Activated CD4-positive, alpha-beta T cell treated with anti-CD3 and anti-CD28 coated beads, Interleukin-2, amount 10 ng/mL, durations not matched to agents 24 days and 14 days (primary cell): ENCODE data around the gene RBM47. TPM values are rescaled to one million over a fixed set of nuclear protein-coding genes. Genes with fewer than 3 reads are reported as not detected.
"Not testable (repeated sequence)": the region's sequence is repeated elsewhere in the genome, so short reads cannot be mapped to it uniquely, and the experiment has no call there.

Experiments used
- DNase-seq: peaks from one replicate; pipeline ENCODE4 v3.0.0; 2022
- H3K27ac Mint-ChIP-seq: one replicate; pipeline ENCODE4 v1.8.0; 2022; ENCODE audit warnings: mild to moderate bottlenecking, mixed read lengths
- H3K27me3 Mint-ChIP-seq: one replicate; pipeline ENCODE4 v1.8.0; 2022; ENCODE audit warnings: mixed read lengths
- H3K36me3 Mint-ChIP-seq: one replicate; pipeline ENCODE4 v1.8.0; 2022; ENCODE audit warnings: low read depth, mild to moderate bottlenecking, mixed read lengths
- H3K4me1 Mint-ChIP-seq: one replicate; pipeline ENCODE4 v1.8.0; 2021; ENCODE audit warnings: mixed read lengths
- H3K4me3 Mint-ChIP-seq: one replicate; pipeline ENCODE4 v1.8.0; 2022; ENCODE audit warnings: mild to moderate bottlenecking, moderate library complexity, mixed read lengths
- H3K9me3 Mint-ChIP-seq: one replicate; pipeline ENCODE4 v1.8.0; 2021; ENCODE audit warnings: mixed read lengths
- intact Hi-C: fragments of 100-400 bp; cut with micrococcal nuclease; formaldehyde crosslinking; loops from one replicate; pipeline ENCODE4 v1.15.1; 2023
- total RNA-seq: library from RNA; stranded (reverse); gene quantifications from 2 replicates; pipeline ENCODE4 v1.2.3, GENCODE V29; 2022

The RBM47 gene
- total RNA-seq, 1 donor from 2014 or later: 13.0 TPM

- Mint-ChIP-seq H3K9me3 (peaks cover 3% of the 10 kb centered on the region), H3K36me3 (no peaks in the 10 kb centered on the region), H3K27ac (no peak overlapping the region), H3K27me3 (peaks cover under 1% of the 10 kb centered on the region), H3K4me1 (peaks cover 2% of the 10 kb centered on the region), H3K4me3 (no peak overlapping the region)
- DNase-seq: no peak
- intact Hi-C loops: no loop called here
Measured at GRCh38 chr4:40648131-40648530, 18.5 kb upstream of the RBM47 start.

GRCh38 chr4:40645586-40645985 lies 15.9 kb upstream of the RBM47 start:
- no peak for DNase-seq
- intact Hi-C loops: no loop called here
- H3K27me3 Mint-ChIP-seq: peaks cover 2% of the 10 kb centered on the region
- peaks cover 2% of the 10 kb centered on the region for H3K4me1 Mint-ChIP-seq
- H3K27ac Mint-ChIP-seq: no peak overlapping the region
- no peaks in the 10 kb centered on the region for H3K36me3 Mint-ChIP-seq
- peaks cover 5% of the 10 kb centered on the region for H3K9me3 Mint-ChIP-seq
- H3K4me3 Mint-ChIP-seq: no peak overlapping the region

- H3K27me3 Mint-ChIP-seq: peaks cover 20% of the 10 kb centered on the region
- intact Hi-C loops: no loop called here
Measured at GRCh38 chr4:40632080-40632479, 2.4 kb upstream of the RBM47 start.

GRCh38 chr4:40630335-40631021 lies 814 bp upstream of the RBM47 start:
- Mint-ChIP-seq H3K27ac (peak overlapping the region; percentile 22), H3K9me3 (no peaks in the 10 kb centered on the region), H3K4me1 (peaks cover 34% of the 10 kb centered on the region), H3K36me3 (peaks cover 5% of the 10 kb centered on the region), H3K27me3 (peaks cover 20% of the 10 kb centered on the region), H3K4me3 (peak overlapping the region; percentile 89)
- no peak for DNase-seq
- intact Hi-C loops: no loop called here

More at GRCh38 chr4:40632080-40632479, 2.4 kb upstream of the RBM47 start:
- Mint-ChIP-seq H3K36me3 (peaks cover 1% of the 10 kb centered on the region), H3K27ac (no peak overlapping the region), H3K4me3 (no peak overlapping the region), H3K4me1 (peaks cover 21% of the 10 kb centered on the region), H3K9me3 (no peaks in the 10 kb centered on the region)
- no peak for DNase-seq

- DNase-seq: no peak
- peaks cover 36% of the 10 kb centered on the region for H3K4me1 Mint-ChIP-seq
- no peaks in the 10 kb centered on the region for H3K9me3 Mint-ChIP-seq
- peaks cover 20% of the 10 kb centered on the region for H3K27me3 Mint-ChIP-seq
- intact Hi-C loops: loop anchor here (2.0 to 5.0 kb wide), 3 partner anchors 47 to 196 kb away; no protein-coding TSS in a partner anchor
- H3K4me3 Mint-ChIP-seq: peak overlapping the region; percentile 89
- peaks cover 7% of the 10 kb centered on the region for H3K36me3 Mint-ChIP-seq
- H3K27ac Mint-ChIP-seq: peak overlapping the region; percentile 64
Measured at GRCh38 chr4:40628888-40629287, 776 bp downstream of the RBM47 start.

- not testable (repeated sequence) for H3K9me3 Mint-ChIP-seq, H3K36me3 Mint-ChIP-seq, DNase-seq
- peak overlapping the region; percentile 61 for H3K27ac Mint-ChIP-seq
- H3K4me3 Mint-ChIP-seq: peak overlapping the region; percentile 89
- intact Hi-C loops: loop anchor here (2.0 to 5.0 kb wide), 3 partner anchors 46 to 196 kb away; no protein-coding TSS in a partner anchor
- peaks cover 36% of the 10 kb centered on the region for H3K4me1 Mint-ChIP-seq
- peaks cover 20% of the 10 kb centered on the region for H3K27me3 Mint-ChIP-seq
Measured at GRCh38 chr4:40628407-40628806, 1.3 kb downstream of the RBM47 start.

- Mint-ChIP-seq H3K27me3 (peaks cover 20% of the 10 kb centered on the region), H3K4me1 (peaks cover 44% of the 10 kb centered on the region), H3K27ac (peak overlapping the region; percentile 17), H3K36me3 (peaks cover 7% of the 10 kb centered on the region), H3K4me3 (peak overlapping the region; percentile 71), H3K9me3 (no peaks in the 10 kb centered on the region)
- intact Hi-C loops: loop anchor here (5.0 kb wide), 2 partner anchors 45 to 75 kb away; no protein-coding TSS in a partner anchor
- DNase-seq: no peak
Measured at GRCh38 chr4:40627540-40627939, 2.1 kb downstream of the RBM47 start.

GRCh38 chr4:40626183-40626990 lies 3.3 kb downstream of the RBM47 start:
- peaks cover 55% of the 10 kb centered on the region for H3K4me1 Mint-ChIP-seq
- peaks cover 5% of the 10 kb centered on the region for H3K9me3 Mint-ChIP-seq
- no peak for DNase-seq
- intact Hi-C loops: loop anchor here (1.0 to 5.0 kb wide), 6 partner anchors 37 to 95 kb away; no protein-coding TSS in a partner anchor
- H3K4me3 Mint-ChIP-seq: peak overlapping the region; percentile 71
- peaks cover 20% of the 10 kb centered on the region for H3K27me3 Mint-ChIP-seq
- peak overlapping the region; percentile 50 for H3K27ac Mint-ChIP-seq
- peaks cover 12% of the 10 kb centered on the region for H3K36me3 Mint-ChIP-seq

GRCh38 chr4:40623707-40624106 lies 6.0 kb downstream of the RBM47 start:
- peaks cover 48% of the 10 kb centered on the region for H3K4me1 Mint-ChIP-seq
- H3K36me3 Mint-ChIP-seq: peaks cover 16% of the 10 kb centered on the region
- intact Hi-C loops: no loop called here
- no peak overlapping the region for H3K4me3 Mint-ChIP-seq
- no peak overlapping the region for H3K27ac Mint-ChIP-seq
- H3K9me3 Mint-ChIP-seq: peaks cover 8% of the 10 kb centered on the region
- H3K27me3 Mint-ChIP-seq: peaks cover 8% of the 10 kb centered on the region
- DNase-seq: no peak

- Mint-ChIP-seq H3K36me3 (peaks cover 15% of the 10 kb centered on the region), H3K27me3 (peaks cover 4% of the 10 kb centered on the region), H3K27ac (no peak overlapping the region), H3K4me1 (peaks cover 44% of the 10 kb centered on the region), H3K9me3 (peaks cover 9% of the 10 kb centered on the region), H3K4me3 (no peak overlapping the region)
- no peak for DNase-seq
- intact Hi-C loops: no loop called here
Measured at GRCh38 chr4:40622913-40623312, 6.8 kb downstream of the RBM47 start.

GRCh38 chr4:40621592-40622512 lies 7.8 kb downstream of the RBM47 start:
- intact Hi-C loops: no loop called here
- Mint-ChIP-seq H3K4me1 (peaks cover 38% of the 10 kb centered on the region), H3K4me3 (peak overlapping the region; percentile 53)

GRCh38 chr4:40621229-40621591 lies 8.5 kb downstream of the RBM47 start:
- H3K27ac Mint-ChIP-seq: no peak overlapping the region
- peaks cover 34% of the 10 kb centered on the region for H3K4me1 Mint-ChIP-seq
- H3K9me3 Mint-ChIP-seq: peaks cover 9% of the 10 kb centered on the region
- H3K36me3 Mint-ChIP-seq: peaks cover 15% of the 10 kb centered on the region
- DNase-seq: no peak
- H3K27me3 Mint-ChIP-seq: peaks cover 2% of the 10 kb centered on the region
- intact Hi-C loops: no loop called here
- no peak overlapping the region for H3K4me3 Mint-ChIP-seq

More at GRCh38 chr4:40621592-40622512, 7.8 kb downstream of the RBM47 start:
- Mint-ChIP-seq H3K36me3 (peaks cover 15% of the 10 kb centered on the region), H3K27me3 (peaks cover 2% of the 10 kb centered on the region), H3K9me3 (peaks cover 9% of the 10 kb centered on the region), H3K27ac (peak overlapping the region; percentile 80)
- peak; percentile 64 for DNase-seq

GRCh38 chr4:40619600-40619999 lies 10.1 kb downstream of the RBM47 start:
- DNase-seq: no peak
- no peak overlapping the region for H3K4me3 Mint-ChIP-seq
- peaks cover 9% of the 10 kb centered on the region for H3K9me3 Mint-ChIP-seq
- H3K27ac Mint-ChIP-seq: no peak overlapping the region
- H3K4me1 Mint-ChIP-seq: peaks cover 32% of the 10 kb centered on the region
- peaks cover 12% of the 10 kb centered on the region for H3K36me3 Mint-ChIP-seq
- intact Hi-C loops: no loop called here
- no peaks in the 10 kb centered on the region for H3K27me3 Mint-ChIP-seq
